Astrocyte (in vitro differentiated cells and primary cell): Measurements from ENCODE around the gene KCNB1. TPM values are rescaled to one million over a fixed set of nuclear protein-coding genes. Genes with fewer than 3 reads are reported as not detected.
A peak's percentile ranks its signal among the peaks of the same experiment; 100 is the strongest.

Experiments used
- DNase-seq: peaks from one replicate; pipeline ENCODE4 v3.0.0-alpha.2; 2010; ENCODE audit warnings: low read depth
- FAIRE-seq: peaks from 2 replicates; lab custom pipeline; 2011; peaks lifted over from hg19 to GRCh38; lab: Jason Lieb, UNC
- H2AFZ ChIP-seq: 2 replicates; pipeline ENCODE4 v1.6.0; 2012; ENCODE audit warnings: low read depth, low read length, inconsistent platforms
- H3K27ac ChIP-seq: 2 replicates; pipeline ENCODE4 v1.5.1; 2011; ENCODE audit warnings: low read depth, low read length, inconsistent platforms
- H3K27me3 ChIP-seq: 2 replicates; pipeline ENCODE4 v1.6.0; 2011; ENCODE audit warnings: low read length, inconsistent platforms; ENCODE audit not compliant: insufficient read depth
- H3K36me3 ChIP-seq: 2 replicates; pipeline ENCODE4 v1.5.1; 2011; ENCODE audit warnings: low read length, inconsistent platforms; ENCODE audit not compliant: insufficient read depth
- H3K4me1 ChIP-seq: 2 replicates; pipeline ENCODE4 v1.5.1; 2011; ENCODE audit warnings: low read length, inconsistent platforms; ENCODE audit not compliant: insufficient read depth
- H3K4me2 ChIP-seq: 2 replicates; pipeline ENCODE4 v1.6.0; 2012; ENCODE audit warnings: low read length, inconsistent platforms
- H3K4me3 ChIP-seq: 2 replicates; pipeline ENCODE4 v1.5.1; 2011; ENCODE audit warnings: low read depth, mild to moderate bottlenecking, low read length, inconsistent platforms; ENCODE audit not compliant: insufficient read depth
- H3K79me2 ChIP-seq: 2 replicates; pipeline ENCODE4 v1.6.0; 2012; ENCODE audit warnings: mild to moderate bottlenecking, low read length, inconsistent platforms; ENCODE audit not compliant: insufficient read depth
- H3K9ac ChIP-seq: 2 replicates; pipeline ENCODE4 v1.6.0; 2012; ENCODE audit warnings: mild to moderate bottlenecking, low read length, inconsistent platforms
- H3K9me3 ChIP-seq: 2 replicates; pipeline ENCODE4 v1.5.1; 2012; ENCODE audit warnings: low read depth, mild to moderate bottlenecking, low read length, inconsistent platforms; ENCODE audit not compliant: insufficient read depth
- H4K20me1 ChIP-seq: 2 replicates; pipeline ENCODE4 v1.6.0; 2012; ENCODE audit warnings: low read length, inconsistent platforms; ENCODE audit not compliant: insufficient read depth
- H3K27ac Mint-ChIP-seq: one replicate; pipeline ENCODE4 v1.8.0; 2021; ENCODE audit warnings: mild to moderate bottlenecking, mixed read lengths; ENCODE audit not compliant: unreplicated experiment
- H3K27me3 Mint-ChIP-seq: one replicate; pipeline ENCODE4 v1.8.0; 2021; ENCODE audit warnings: low read depth, mixed read lengths; ENCODE audit not compliant: unreplicated experiment
- H3K36me3 Mint-ChIP-seq: one replicate; pipeline ENCODE4 v1.8.0; 2021; ENCODE audit warnings: low read depth, mixed read lengths; ENCODE audit not compliant: unreplicated experiment
- H3K4me1 Mint-ChIP-seq: one replicate; pipeline ENCODE4 v1.8.0; 2021; ENCODE audit warnings: low read depth, mixed read lengths; ENCODE audit not compliant: unreplicated experiment
- H3K4me3 Mint-ChIP-seq: one replicate; pipeline ENCODE4 v1.8.0; 2021; ENCODE audit warnings: mild to moderate bottlenecking, moderate library complexity, mixed read lengths; ENCODE audit not compliant: unreplicated experiment
- H3K9me3 Mint-ChIP-seq: one replicate; pipeline ENCODE4 v1.8.0; 2021; ENCODE audit warnings: mild to moderate bottlenecking, mixed read lengths; ENCODE audit not compliant: unreplicated experiment
- CTCF ChIP-seq: IDR thresholded peaks from 2 replicates; pipeline ENCODE4 v1.5.1; 2011; ENCODE audit warnings: low read depth, mild to moderate bottlenecking, inconsistent platforms, low read length, moderate library complexity; ENCODE audit not compliant: insufficient read depth
- EZH2 ChIP-seq: IDR thresholded peaks from 2 replicates; pipeline ENCODE4 v1.6.1; 2012; ENCODE audit warnings: mild to moderate bottlenecking, low read length, inconsistent platforms; ENCODE audit not compliant: insufficient read depth
- total RNA-seq: library from RNA; stranded (reverse); gene quantifications from 2 replicates; pipeline ENCODE4 v1.2.1, GENCODE V29; 2021

KCNB1 gene
- total RNA-seq, 1 donor from 2014 or later = 0.48 TPM

- Histone ChIP-seq H3K36me3 (no peaks in the 10 kb centered on the region), H3K4me2 (peak overlapping the region; percentile 10), H2AFZ (no peak overlapping the region), H3K27ac (no peak overlapping the region), H4K20me1 (no peaks in the 10 kb centered on the region), H3K79me2 (no peaks in the 10 kb centered on the region), H3K9ac (no peak overlapping the region), H3K4me1 (peaks cover 15% of the 10 kb centered on the region), H3K4me3 (no peak overlapping the region), H3K9me3 (no peaks in the 10 kb centered on the region), H3K27me3 (peaks cover 40% of the 10 kb centered on the region)
- FAIRE-seq (no peak), DNase-seq (peak; percentile 48)
- Mint-ChIP-seq H3K27me3 (peaks cover 56% of the 10 kb centered on the region), H3K27ac (no peak overlapping the region), H3K4me3 (no peak overlapping the region), H3K36me3 (no peaks in the 10 kb centered on the region), H3K9me3 (no peaks in the 10 kb centered on the region), H3K4me1 (peaks cover 7% of the 10 kb centered on the region)
- no peak for TF ChIP-seq CTCF
- TF ChIP-seq EZH2 = no peak
These were observed 156.4 kb downstream of the KCNB1 start for GRCh38 chr20:49326026-49326425.

DNA sequence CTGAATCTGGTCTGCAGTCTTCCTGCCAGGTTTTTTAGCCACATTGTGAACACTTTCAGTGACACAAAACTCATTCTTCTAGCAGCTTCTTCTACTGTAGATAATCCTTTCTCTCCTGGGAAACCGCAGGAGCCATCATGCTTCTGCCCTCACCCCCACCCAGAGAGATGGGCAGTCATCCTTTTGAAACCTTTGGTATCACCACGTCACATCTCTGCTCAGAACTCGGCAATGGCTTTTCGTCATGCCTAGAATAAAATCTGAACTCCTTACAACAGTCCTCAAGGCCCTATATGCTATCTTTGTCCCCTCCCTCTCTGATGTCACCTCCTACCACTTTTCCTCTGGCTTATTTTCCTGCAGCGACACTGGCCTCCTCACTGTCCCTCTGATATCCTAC is 158.2 kb downstream of the KCNB1 start:
- H3K4me3 Mint-ChIP-seq = no peak overlapping the region
- peaks cover 58% of the 10 kb centered on the region for H3K27me3 Mint-ChIP-seq
- DNase-seq (no peak), FAIRE-seq (no peak)
- no peaks in the 10 kb centered on the region for H3K9me3 Mint-ChIP-seq
- no peaks in the 10 kb centered on the region for H3K36me3 Mint-ChIP-seq
- H3K27ac Mint-ChIP-seq = no peak overlapping the region
- Histone ChIP-seq H3K4me2 (no peak overlapping the region), H3K4me1 (peaks cover 17% of the 10 kb centered on the region), H3K27me3 (peaks cover 46% of the 10 kb centered on the region), H2AFZ (peak overlapping the region; percentile 40), H3K9me3 (no peaks in the 10 kb centered on the region), H3K27ac (no peak overlapping the region), H3K79me2 (no peaks in the 10 kb centered on the region), H3K36me3 (no peaks in the 10 kb centered on the region), H4K20me1 (no peaks in the 10 kb centered on the region), H3K4me3 (no peak overlapping the region), H3K9ac (no peak overlapping the region)
- TF ChIP-seq CTCF (no peak), EZH2 (no peak)
- H3K4me1 Mint-ChIP-seq = peaks cover 7% of the 10 kb centered on the region

- peaks cover 1% of the 10 kb centered on the region for H3K36me3 Mint-ChIP-seq
- H3K9ac ChIP-seq = no peak overlapping the region
- peak overlapping the region; percentile 40 for H2AFZ ChIP-seq
- H4K20me1 ChIP-seq = no peaks in the 10 kb centered on the region
- peaks cover 7% of the 10 kb centered on the region for H3K4me1 Mint-ChIP-seq
- peak; percentile 35 for TF ChIP-seq CTCF
- no peak for TF ChIP-seq EZH2
- no peaks in the 10 kb centered on the region for H3K79me2 ChIP-seq
- no peaks in the 10 kb centered on the region for H3K36me3 ChIP-seq
- H3K4me3 Mint-ChIP-seq = no peak overlapping the region
- H3K27me3 Mint-ChIP-seq = peaks cover 58% of the 10 kb centered on the region
- peak overlapping the region; percentile 91 for H3K27ac Mint-ChIP-seq
- DNase-seq (peak; percentile 86), FAIRE-seq (peak; percentile 62)
- H3K4me3 ChIP-seq = no peak overlapping the region
- H3K4me1 ChIP-seq = peaks cover 20% of the 10 kb centered on the region
- H3K27ac ChIP-seq = no peak overlapping the region
- H3K9me3 Mint-ChIP-seq = no peaks in the 10 kb centered on the region
- peaks cover 46% of the 10 kb centered on the region for H3K27me3 ChIP-seq
- H3K9me3 ChIP-seq = no peaks in the 10 kb centered on the region
- peak overlapping the region; percentile 2 for H3K4me2 ChIP-seq
These were observed 158.7 kb downstream of the KCNB1 start for GRCh38 chr20:49323622-49324238.
